KMS-11 (cell line): ENCODE data around the gene CCDC102A.

ENCODE experiments used
- H2AFZ ChIP-seq: fragments of 200-600 bp; sonication (generic); 2 replicates; pipeline ENCODE4 v1.6.1; 2016; ENCODE audit warnings: antibody characterized with exemption, mixed run types, low read depth
- H3K27ac ChIP-seq: fragments of 200-600 bp; sonication (generic); 2 replicates; pipeline ENCODE4 v1.6.1; 2016; ENCODE audit warnings: mild to moderate bottlenecking, mixed run types
- H3K27me3 ChIP-seq: fragments of 200-600 bp; sonication (generic); 2 replicates; pipeline ENCODE4 v1.6.1; 2017; ENCODE audit warnings: mild to moderate bottlenecking, low read depth, mixed run types, moderate library complexity; ENCODE audit not compliant: insufficient read depth
- H3K36me3 ChIP-seq: fragments of 200-600 bp; sonication (generic); 2 replicates; pipeline ENCODE4 v1.6.1; 2017; ENCODE audit warnings: mild to moderate bottlenecking, mixed run types; ENCODE audit not compliant: insufficient read depth
- H3K4me1 ChIP-seq: fragments of 200-600 bp; sonication (generic); 2 replicates; pipeline ENCODE4 v1.6.1; 2016; ENCODE audit warnings: mild to moderate bottlenecking, low read depth, mixed run types; ENCODE audit not compliant: poor library complexity, severe bottlenecking
- H3K4me2 ChIP-seq: fragments of 200-600 bp; sonication (generic); 2 replicates; pipeline ENCODE4 v1.7.0; 2016; ENCODE audit warnings: mild to moderate bottlenecking, mixed run types
- H3K4me3 ChIP-seq: fragments of 200-600 bp; sonication (generic); IDR thresholded peaks from 2 replicates; pipeline ENCODE4 v1.6.1; 2017; ENCODE audit warnings: low read depth, low read length, mixed read lengths; ENCODE audit not compliant: insufficient read depth
- H3K79me2 ChIP-seq: fragments of 200-600 bp; sonication (generic); 2 replicates; pipeline ENCODE4 v1.6.1; 2016; ENCODE audit warnings: low read depth, mixed run types; ENCODE audit not compliant: insufficient read depth
- H3K9ac ChIP-seq: fragments of 200-600 bp; sonication (generic); 2 replicates; pipeline ENCODE4 v1.6.1; 2016; ENCODE audit warnings: mild to moderate bottlenecking, mixed run types
- H4K20me1 ChIP-seq: fragments of 200-600 bp; sonication (generic); 2 replicates; pipeline ENCODE4 v1.6.1; 2016; ENCODE audit warnings: mild to moderate bottlenecking, mixed run types; ENCODE audit not compliant: insufficient read depth
- CTCF ChIP-seq: fragments of 200-600 bp; sonication (generic); conservative IDR thresholded peaks from 2 replicates; pipeline ENCODE4 v1.6.1; 2017; ENCODE audit warnings: low read depth, mild to moderate bottlenecking, antibody characterized with exemption, low read length, moderate library complexity, mixed read lengths

CCDC102A gene

GRCh38 chr16:57563487-57563750, 27.0 kb upstream of the CCDC102A start:
- no peaks in the 10 kb centered on the region for H3K79me2 ChIP-seq
- H3K4me1 ChIP-seq: no peaks in the 10 kb centered on the region
- no peak overlapping the region for H3K4me3 ChIP-seq
- H4K20me1 ChIP-seq: no peaks in the 10 kb centered on the region
- H2AFZ ChIP-seq: no peak overlapping the region
- H3K27ac ChIP-seq: no peak overlapping the region
- H3K4me2 ChIP-seq: no peak overlapping the region
- no peaks in the 10 kb centered on the region for H3K27me3 ChIP-seq
- no peak for TF ChIP-seq CTCF
- no peak overlapping the region for H3K9ac ChIP-seq
- H3K36me3 ChIP-seq: no peaks in the 10 kb centered on the region

GRCh38 chr16:57562669-57563486, 26.5 kb upstream of the CCDC102A start:
- Histone ChIP-seq H3K36me3 (no peaks in the 10 kb centered on the region), H3K4me2 (no peak overlapping the region), H3K79me2 (no peaks in the 10 kb centered on the region), H4K20me1 (no peaks in the 10 kb centered on the region), H3K27ac (no peak overlapping the region), H3K9ac (no peak overlapping the region), H2AFZ (no peak overlapping the region), H3K4me3 (no peak overlapping the region), H3K27me3 (no peaks in the 10 kb centered on the region), H3K4me1 (no peaks in the 10 kb centered on the region)
- no peak for TF ChIP-seq CTCF

GRCh38 chr16:57562066-57562465, 25.7 kb upstream of the CCDC102A start:
- Histone ChIP-seq H2AFZ (no peak overlapping the region), H3K79me2 (no peaks in the 10 kb centered on the region), H3K4me2 (no peak overlapping the region), H4K20me1 (no peaks in the 10 kb centered on the region), H3K36me3 (no peaks in the 10 kb centered on the region), H3K9ac (no peak overlapping the region), H3K27me3 (no peaks in the 10 kb centered on the region), H3K4me3 (no peak overlapping the region), H3K4me1 (no peaks in the 10 kb centered on the region), H3K27ac (no peak overlapping the region)
- no peak for TF ChIP-seq CTCF

- H3K4me3 ChIP-seq: no peak overlapping the region
- H3K4me2 ChIP-seq: no peak overlapping the region
- H3K27ac ChIP-seq: no peak overlapping the region
- H3K79me2 ChIP-seq: no peaks in the 10 kb centered on the region
- H3K36me3 ChIP-seq: no peaks in the 10 kb centered on the region
- no peaks in the 10 kb centered on the region for H3K4me1 ChIP-seq
- H4K20me1 ChIP-seq: no peaks in the 10 kb centered on the region
- H3K27me3 ChIP-seq: no peaks in the 10 kb centered on the region
- H2AFZ ChIP-seq: no peak overlapping the region
- H3K9ac ChIP-seq: no peak overlapping the region
- TF ChIP-seq CTCF: no peak
These were observed 22.9 kb upstream of the CCDC102A start for GRCh38 chr16:57559072-57559790.
